ENCODE data around the gene FAM111B. TPM values are rescaled to one million over a fixed set of nuclear protein-coding genes. Genes with fewer than 3 reads are reported as not detected.

The FAM111B gene
- total RNA-seq, 4 donors from 2014 or later = 0.37 to 1.7 (median 0.40) TPM

- Histone ChIP-seq H3K27ac (peak overlapping the region; percentile 86 to 93 (median 88)), H3K36me3 (no peaks in the 10 kb centered on the region), H3K4me3 (peak overlapping the region in 2 of 4 donors; percentile 9 to 91), H3K9me3 (no peaks in the 10 kb centered on the region), H3K27me3 (no peaks in the 10 kb centered on the region), H3K4me1 (peaks cover 0 to 33% (median 21%) of the 10 kb centered on the region in 4 donors)
- intact Hi-C loops (cut with DNase I; ENCODE audit: low total_unique reads) (loop anchor here (10.0 kb wide), 1 partner anchor 510 kb away; no protein-coding TSS in a partner anchor), in situ Hi-C loops (cut with MboI; ENCODE audit: low pct_ligation_motif_present in 1 of 4, low pct_unique_long_range_greater_than_20kb in 1 of 4, low sequenced_read_pairs in 3 of 4) (loop anchor here in 1 of 4 donors (25.0 kb wide), 2 partner anchors 113 to 263 kb away; partner anchors contain the start of genes OR5A1 and OR5A2)
- TF ChIP-seq POLR2AphosphoS5 (IDR thresholded peaks at IDR 0.05) = peak in 2 of 3 donors; percentile 67 to 86
- TF ChIP-seq EP300 (IDR thresholded peaks at IDR 0.05; ENCODE audit: low read depth) = no peak
- TF ChIP-seq POLR2A (IDR thresholded peaks at IDR 0.05) = peak; percentile 57
- TF ChIP-seq CTCF (IDR thresholded peaks at IDR 0.05) = peak in 1 of 5 experiments; percentile 20
- DNase-seq = peak; percentile 70
- 29 to 42% methylated on average over 1 to 7 of the region's 7 CpGs for WGBS, 2 donors (ENCODE audit: low coverage in 1 of 2)
These were observed 67.6 kb downstream of the FAM111B start for GRCh38 chr11:59174664-59175033.

- H3K27me3 ChIP-seq = no peaks in the 10 kb centered on the region
- in situ Hi-C loops (cut with MboI; ENCODE audit: low pct_ligation_motif_present in 1 of 4, low pct_unique_long_range_greater_than_20kb in 1 of 4, low sequenced_read_pairs in 3 of 4) = no loop called here
- intact Hi-C loops (cut with DNase I; ENCODE audit: low total_unique reads) = loop anchor here (10.0 kb wide), 1 partner anchor 510 kb away; no protein-coding TSS in a partner anchor
- no peak for DNase-seq
- H3K27ac ChIP-seq = peak overlapping the region; percentile 86 to 93 (median 88)
- H3K4me3 ChIP-seq = peak overlapping the region in 1 of 4 donors; percentile 91
- H3K4me1 ChIP-seq = peaks cover 0 to 33% (median 21%) of the 10 kb centered on the region in 4 donors
- no peaks in the 10 kb centered on the region for H3K9me3 ChIP-seq
- TF ChIP-seq CTCF (IDR thresholded peaks at IDR 0.05) (no peak), POLR2A (IDR thresholded peaks at IDR 0.05) (no peak), EP300 (IDR thresholded peaks at IDR 0.05; ENCODE audit: low read depth) (no peak), POLR2AphosphoS5 (IDR thresholded peaks at IDR 0.05) (no peak)
- WGBS, 2 donors (ENCODE audit: low coverage in 1 of 2) = 14 to 42% methylated on average over 4 of the region's 4 CpGs
- H3K36me3 ChIP-seq = no peaks in the 10 kb centered on the region
These were observed 68.1 kb downstream of the FAM111B start for GRCh38 chr11:59175091-59175501.

- Histone ChIP-seq H3K4me3 (no peak overlapping the region), H3K36me3 (no peaks in the 10 kb centered on the region), H3K9me3 (no peaks in the 10 kb centered on the region), H3K27me3 (no peaks in the 10 kb centered on the region), H3K4me1 (peaks cover 0 to 33% (median 21%) of the 10 kb centered on the region in 4 donors), H3K27ac (peak overlapping the region; percentile 86 to 93 (median 88))
- intact Hi-C loops (cut with DNase I; ENCODE audit: low total_unique reads) = loop anchor here (10.0 kb wide), 1 partner anchor 508 kb away; no protein-coding TSS in a partner anchor
- 79 to 89% methylated on average over 4 to 7 of the region's 7 CpGs for WGBS, 2 donors (ENCODE audit: low coverage in 1 of 2)
- DNase-seq = no peak
- no peak for TF ChIP-seq POLR2AphosphoS5 (IDR thresholded peaks at IDR 0.05)
- no peak for TF ChIP-seq CTCF (IDR thresholded peaks at IDR 0.05)
- in situ Hi-C loops (cut with MboI; ENCODE audit: low pct_ligation_motif_present in 1 of 4, low pct_unique_long_range_greater_than_20kb in 1 of 4, low sequenced_read_pairs in 3 of 4) = no loop called here
These were observed 69.3 kb downstream of the FAM111B start for GRCh38 chr11:59176330-59176729.

Other genes with a start within 250 kb of the FAM111B start
- 1 to 10 TPM in 1 of 4 donors, not detected in 3; 2.0 TPM for gene GLYATL1, start 167.7 kb upstream of the FAM111B start, total RNA-seq
- not detected for gene GLYATL1B, start 20.9 kb upstream of the FAM111B start, total RNA-seq
- gene FAM111A, start 35.6 kb downstream of the FAM111B start, total RNA-seq = 10 to 100 TPM; 17.6 to 62.1 (median 26.2) TPM
- 10 to 100 TPM; 61.3 to 95.3 (median 77.6) TPM for gene DTX4, start 64.9 kb downstream of the FAM111B start, total RNA-seq
- 10 to 100 TPM in 1 of 4 donors, 1 to 10 TPM in 3; 4.6 to 16.5 (median 7.5) TPM for gene MPEG1, start 105.7 kb downstream of the FAM111B start, total RNA-seq